ENCODE data around the gene CD164.

The CD164 gene

DNA sequence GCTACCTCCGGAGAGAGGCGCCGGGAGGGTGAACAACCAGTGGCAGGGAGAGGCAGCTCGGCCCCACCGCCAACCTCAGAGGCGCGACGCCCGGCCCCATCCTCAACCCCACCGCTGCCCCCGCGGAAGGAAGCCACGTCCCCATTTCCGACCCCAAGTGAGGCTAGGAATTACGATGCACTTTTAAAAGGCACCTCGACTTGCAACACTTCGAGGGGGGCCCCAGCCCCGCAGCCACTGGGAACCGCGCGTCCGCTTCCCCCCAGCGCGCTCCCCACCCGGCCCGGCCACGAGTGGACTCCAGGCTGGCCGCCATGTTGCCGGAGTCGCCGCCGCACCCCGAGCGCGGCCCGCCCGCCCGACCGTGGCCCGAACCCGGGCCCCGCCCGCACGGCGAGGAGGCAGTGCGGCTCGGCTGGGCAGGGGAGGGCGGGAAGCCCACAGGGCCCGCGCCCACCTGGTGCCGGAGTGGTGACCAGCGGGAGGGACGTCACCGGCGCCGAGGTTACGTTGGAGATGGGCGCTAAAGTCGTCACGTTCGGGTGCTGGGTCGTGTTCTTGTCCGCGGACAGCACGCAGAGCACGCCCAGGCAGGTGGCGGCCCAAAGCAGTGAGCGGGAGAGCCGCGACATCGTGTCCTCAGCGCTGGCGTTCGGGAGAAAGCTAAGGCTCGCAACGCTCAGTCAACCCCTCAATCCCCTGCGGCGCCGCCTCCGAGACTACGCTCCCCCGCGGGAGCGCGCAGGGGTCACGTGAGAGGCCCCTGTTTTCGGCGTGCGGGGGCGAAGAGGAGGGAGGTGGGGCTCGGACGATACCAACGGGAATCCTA is at the start of gene CD164:
Gene CD164 (minus strand): TSS at position 721 of the 829 bp plus-strand sequence. CDS start 89 bp downstream, at position 632.
- peak; percentile 78 to 99 (median 95) for DNase-seq

GRCh38 chr6:109429496-109429895 is 47.2 kb upstream of the CD164 start:
- no peak for DNase-seq

- no peak for DNase-seq
These were observed 46.7 kb upstream of the CD164 start for GRCh38 chr6:109428889-109429477.

DNA sequence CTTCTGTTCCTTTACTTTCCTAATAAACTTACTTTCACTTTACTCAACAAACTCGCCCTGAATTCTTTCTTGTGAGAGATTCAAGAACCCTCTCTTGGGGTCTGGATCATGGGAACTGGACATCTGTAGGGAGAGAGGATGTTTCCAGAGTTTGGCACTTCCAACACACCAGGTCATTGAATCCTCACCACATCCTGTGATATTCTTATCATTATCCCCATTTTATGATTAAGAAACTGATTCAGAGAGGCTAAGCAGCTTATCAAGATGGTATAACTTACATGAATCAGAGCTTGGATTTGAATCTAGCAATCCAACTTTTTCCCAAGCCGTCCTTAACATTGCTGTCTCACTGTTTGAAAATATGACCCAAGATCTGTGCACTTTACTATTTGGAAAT is 42.7 kb upstream of the CD164 start:
- no peak for DNase-seq

DNA sequence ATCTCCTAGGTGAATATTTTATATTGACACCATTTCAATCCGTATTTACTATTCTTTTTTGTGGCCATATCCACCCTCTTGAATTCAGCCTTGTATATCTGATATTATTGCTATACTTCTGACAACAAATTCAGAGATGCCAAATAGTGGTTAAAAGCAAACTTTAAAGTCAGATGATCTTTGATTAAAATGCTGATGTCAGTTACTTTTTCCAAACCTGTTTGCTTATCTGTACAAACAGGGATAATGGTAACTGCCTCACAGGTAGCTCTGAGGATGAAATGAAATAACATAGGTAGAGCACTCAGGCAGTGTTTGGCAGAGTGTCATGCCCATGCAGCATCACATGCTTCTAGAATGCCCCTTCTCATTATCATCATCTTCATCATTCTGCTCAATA is 38.9 kb upstream of the CD164 start:
- DNase-seq: no peak

DNA sequence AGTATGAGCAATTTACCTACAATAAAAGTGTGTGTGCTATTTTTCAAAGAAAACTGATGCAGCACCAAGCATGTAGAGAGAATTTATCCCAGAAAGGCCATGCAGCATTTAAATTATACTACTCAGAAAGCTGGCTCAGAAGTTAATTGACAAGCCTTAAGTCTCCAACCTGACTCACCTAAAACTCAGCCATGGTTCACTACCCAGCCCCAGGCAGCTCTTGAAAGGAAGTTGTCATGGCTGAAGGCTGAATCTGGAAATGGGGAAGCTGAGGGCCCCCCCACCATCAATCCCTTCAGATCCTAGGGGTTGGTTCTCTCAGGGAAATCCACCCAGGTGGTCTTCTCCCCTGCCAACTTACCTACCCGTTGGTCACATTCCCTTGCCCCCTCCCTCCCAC is 38.5 kb upstream of the CD164 start:
- DNase-seq: no peak

DNA sequence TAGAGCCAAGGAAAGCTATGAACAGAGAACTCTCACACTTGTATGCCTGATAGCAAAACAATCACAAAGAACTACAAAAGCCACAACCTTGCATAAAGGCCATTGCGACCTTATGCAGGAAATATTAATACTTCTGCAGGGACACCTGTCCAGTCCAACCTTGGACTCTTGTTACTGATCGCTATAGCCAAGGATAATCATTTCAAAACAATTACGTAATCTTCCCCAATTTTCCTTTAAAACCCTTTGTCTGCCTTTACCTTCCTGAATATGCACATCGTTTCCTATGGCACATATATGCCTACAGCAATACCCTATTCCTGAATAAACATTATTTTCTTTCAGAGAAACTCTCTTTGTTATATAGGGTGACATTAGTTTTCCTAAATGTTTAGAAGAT is 35.4 kb upstream of the CD164 start:
- no peak for DNase-seq

DNA sequence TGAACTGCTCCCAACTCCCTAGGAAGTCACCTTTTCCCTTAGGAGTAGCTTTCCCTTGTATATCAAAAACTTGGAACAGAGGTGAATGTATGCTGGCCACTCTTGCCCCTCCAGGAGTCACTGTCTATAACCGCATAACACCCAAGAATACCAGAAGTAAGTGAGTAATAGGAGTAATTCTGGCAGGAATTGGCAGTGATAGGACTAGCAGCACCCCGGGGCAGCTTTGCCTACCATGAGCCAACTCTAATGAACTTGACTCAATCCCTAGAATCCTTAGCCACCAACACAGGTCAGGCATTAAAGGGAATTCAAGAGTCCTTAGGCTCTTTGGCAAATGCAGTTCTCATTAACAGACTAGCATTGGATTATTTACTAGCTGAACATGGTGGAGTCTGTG is 28.8 kb upstream of the CD164 start:
- no peak for DNase-seq

GRCh38 chr6:109406196-109406595 is 23.9 kb upstream of the CD164 start:
- no peak for DNase-seq

DNA sequence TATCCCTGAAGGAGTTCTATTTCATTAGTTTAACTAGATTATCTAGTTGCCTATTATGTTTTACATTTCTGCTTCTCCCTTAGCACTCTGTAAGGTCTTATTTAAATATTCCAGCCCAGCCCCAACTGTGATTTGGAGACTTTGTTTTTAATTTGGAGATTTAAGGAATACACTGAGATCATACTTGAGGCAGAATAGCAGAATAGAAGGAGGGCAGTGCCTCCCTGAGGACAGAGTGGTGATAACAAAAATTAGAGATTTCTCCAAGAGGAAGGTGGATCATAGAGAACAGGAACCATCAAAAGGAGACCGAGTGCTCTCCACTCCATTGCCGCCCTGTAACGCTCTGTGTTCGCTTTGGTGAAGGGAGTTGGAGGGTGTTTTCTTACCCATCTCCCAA is 14.8 kb upstream of the CD164 start:
- DNase-seq: no peak

DNA sequence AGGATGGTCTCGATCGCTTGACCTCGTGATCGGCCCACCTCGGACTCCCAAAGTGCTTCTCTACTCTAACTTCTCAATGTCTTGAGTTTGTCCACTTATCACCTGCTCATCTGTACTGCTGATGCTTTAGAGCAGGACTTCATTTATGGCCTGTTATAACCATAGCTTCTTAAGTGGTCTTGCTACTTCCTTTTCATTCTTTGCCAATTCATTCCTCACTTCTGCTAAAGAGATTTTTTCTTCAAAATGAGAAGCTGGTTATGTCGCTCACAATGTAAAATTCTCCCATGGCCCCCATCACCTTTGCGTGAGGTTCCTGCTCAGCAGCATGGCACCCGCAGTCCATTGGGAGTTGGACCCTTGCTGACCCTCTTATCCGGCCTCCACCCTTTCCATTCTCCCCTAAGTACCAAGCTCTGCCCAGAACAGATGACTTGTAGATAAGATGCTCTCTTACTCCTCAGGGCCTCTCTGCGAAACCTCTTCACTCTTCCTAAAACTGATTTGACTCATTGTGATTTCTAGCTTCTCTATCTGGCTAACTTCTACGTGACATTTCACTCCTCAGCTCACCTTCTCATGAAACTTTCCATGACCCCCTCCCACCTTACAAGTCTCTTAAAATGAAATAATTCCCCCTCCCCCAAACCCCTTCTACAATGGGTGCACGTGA is 13.9 kb upstream of the CD164 start:
- DNase-seq: no peak

- no peak for DNase-seq
These were observed 11.6 kb upstream of the CD164 start for GRCh38 chr6:109393886-109394281.

DNA sequence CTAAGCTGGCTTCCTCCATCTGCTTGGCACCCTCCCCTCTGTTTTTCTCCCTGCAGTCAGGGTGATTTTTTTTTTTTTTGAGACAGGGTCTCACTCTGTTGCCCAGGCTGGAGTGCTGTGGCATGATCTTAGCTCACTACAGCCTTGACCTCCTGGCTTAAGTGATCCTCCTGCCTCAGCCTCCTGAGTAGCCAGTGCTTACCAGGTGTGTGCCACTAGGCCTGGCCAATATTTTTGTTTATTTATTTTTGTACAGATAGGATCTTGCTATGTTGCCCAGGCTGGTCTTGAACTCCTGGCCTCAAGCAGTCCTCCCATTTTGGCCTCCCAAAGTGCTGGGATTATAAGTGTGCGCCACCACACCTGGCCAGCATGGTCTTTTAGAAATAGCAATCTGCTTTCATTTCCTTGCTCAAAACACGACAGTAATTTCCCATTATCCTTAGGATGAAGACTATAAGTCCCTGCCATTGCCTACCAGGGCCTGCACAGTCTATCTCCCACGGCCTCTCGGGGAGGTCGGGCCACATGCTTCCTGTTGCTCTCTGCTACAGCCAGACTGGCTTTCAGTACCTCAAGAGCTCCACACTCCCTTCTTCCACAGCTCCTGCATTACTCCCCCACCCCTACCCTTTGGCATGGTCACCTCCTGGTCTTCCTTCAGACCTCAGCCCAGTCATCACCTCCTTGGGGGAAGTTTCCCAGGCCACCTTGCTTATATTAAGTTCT is 11.1 kb upstream of the CD164 start:
- no peak for DNase-seq

DNA sequence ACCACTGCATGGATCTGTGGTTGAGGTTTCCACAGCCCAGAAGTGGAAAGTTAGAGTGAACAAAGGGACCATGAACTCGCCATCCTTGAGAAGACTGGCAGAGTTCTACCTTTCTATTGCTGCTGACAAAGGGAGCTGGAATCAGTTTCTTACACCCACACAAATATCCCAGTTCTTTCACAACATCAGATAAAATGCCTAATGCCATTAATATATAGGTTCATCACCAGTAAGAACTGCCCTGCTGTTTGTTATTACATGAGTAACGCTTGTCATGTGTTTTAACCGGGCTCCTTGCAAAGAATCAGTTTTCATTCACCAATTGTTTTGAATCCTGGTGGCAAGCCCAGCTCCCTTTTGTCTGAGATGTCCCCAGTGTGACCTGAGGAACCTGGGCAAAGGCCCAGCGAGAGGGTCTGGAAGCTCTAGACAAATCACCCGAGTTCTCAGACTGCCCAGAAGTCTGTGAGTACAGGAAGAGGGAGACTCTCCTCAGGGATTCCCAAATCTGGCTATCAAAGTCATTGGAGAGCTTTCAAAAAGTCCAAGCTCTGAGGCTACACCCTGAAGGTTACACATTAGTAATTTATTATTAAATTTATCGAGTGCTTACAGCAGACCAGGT is 7.5 kb upstream of the CD164 start:
- DNase-seq: no peak

- no peak for DNase-seq
These were observed 6.0 kb upstream of the CD164 start for GRCh38 chr6:109388265-109388664.

- DNase-seq: no peak
These were observed 1.2 kb upstream of the CD164 start for GRCh38 chr6:109383438-109383940.

DNA sequence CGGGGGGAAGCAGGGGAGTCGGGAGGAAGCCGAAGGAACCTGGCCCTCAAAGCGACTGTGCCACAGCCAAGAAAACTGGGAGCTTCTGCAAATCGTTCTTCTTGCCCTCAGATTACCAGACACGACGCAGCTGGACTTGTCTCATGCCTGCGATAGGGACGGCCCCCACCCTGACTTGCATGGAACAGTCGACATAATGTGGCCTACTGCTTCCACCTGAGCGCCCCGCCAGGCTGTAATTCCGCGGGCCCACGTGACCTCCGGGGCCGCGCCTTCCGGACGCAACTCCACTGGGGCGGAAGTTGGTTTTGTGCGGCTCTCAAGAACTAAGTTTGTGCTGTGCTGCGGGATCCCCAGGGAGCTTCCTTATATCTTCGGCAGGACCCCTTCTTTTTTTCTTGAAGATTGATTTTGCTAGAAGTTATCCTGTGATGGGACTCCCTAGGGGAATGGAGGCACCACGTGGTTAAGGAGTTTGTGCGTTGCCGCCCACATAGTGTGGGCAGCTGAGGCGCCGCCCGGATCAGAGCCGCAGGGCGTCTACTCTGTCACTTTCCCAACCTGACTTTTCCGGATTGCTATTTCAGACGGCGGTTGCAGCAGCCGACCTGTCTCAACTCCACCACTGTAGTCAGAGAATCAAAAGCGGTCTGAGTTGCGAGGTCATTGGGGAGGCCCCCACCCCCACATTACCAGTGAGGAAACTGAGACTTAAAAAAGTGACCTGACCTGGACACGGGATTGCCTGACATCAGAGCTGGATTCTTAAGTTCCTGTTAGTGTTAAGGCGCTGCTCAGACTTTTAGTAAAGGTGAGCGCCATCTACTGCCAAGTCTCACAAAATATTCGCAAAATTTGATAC is 540 bp upstream of the CD164 start:
- peak; percentile 90 to 100 (median 97) for DNase-seq

DNA sequence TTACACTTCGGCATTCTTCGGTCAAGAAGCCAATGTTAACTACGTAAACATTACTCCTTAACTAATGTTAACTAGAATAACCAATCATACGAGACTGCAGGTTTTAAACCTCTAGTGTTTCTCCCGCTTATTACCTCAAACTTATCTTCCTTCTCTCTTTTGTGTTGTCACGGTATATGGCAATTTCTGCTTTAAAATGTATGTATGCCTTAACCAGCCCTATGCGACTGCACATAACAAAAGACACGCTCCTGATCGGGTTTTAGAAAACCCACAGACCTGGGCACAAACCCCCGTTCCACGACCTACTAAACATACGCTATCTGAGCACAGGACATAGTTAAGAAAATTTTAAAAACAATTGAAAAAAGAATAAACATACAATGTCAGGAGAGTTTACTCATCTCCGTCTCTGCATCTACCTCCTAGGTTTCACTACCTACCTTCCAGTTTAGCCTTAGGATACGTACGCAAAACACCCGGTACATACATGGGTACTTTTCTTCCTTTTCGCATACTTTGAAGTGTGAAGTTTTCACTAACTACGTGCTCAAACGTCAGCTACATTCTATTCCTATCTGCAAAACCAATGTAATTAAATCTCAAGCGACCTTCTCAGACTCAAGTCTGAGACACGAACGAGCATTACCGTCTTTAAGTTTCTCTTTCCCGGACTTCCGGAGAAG is 1.1 kb downstream of the CD164 start:
- peak in 1 of 6 experiments; percentile 70 for DNase-seq

GRCh38 chr6:109379711-109380110 is 2.6 kb downstream of the CD164 start:
- DNase-seq: no peak

- DNase-seq: no peak
These were observed 4.5 kb downstream of the CD164 start for GRCh38 chr6:109377717-109378116.

- DNase-seq: no peak
These were observed 7.9 kb downstream of the CD164 start for GRCh38 chr6:109374326-109374892.
